H9 (cell line): ENCODE measurements around the gene RPS14. TPM values are rescaled to one million over a fixed set of nuclear protein-coding genes. Genes with fewer than 3 reads are reported as not detected.

Experiments used
- DNase-seq: peaks from one replicate; pipeline ENCODE4 v3.0.0-alpha.2; 2017
- H2AFZ ChIP-seq: one replicate; pipeline ENCODE4 v1.6.1; 2013; ENCODE audit warnings: mild to moderate bottlenecking, low read length, control low read depth, moderate library complexity
- H2AK5ac ChIP-seq: 2 replicates; pipeline ENCODE4 v1.6.1; 2013; ENCODE audit warnings: low read length, control low read depth, mixed read lengths; ENCODE audit not compliant: insufficient read length
- H2BK120ac ChIP-seq: one replicate; pipeline ENCODE4 v1.6.1; 2013; ENCODE audit warnings: low read depth, mild to moderate bottlenecking, low read length, control low read depth, inconsistent platforms; ENCODE audit not compliant: poor library complexity, severe bottlenecking
- H2BK12ac ChIP-seq: 2 replicates; pipeline ENCODE4 v1.6.1; 2013; ENCODE audit warnings: low read length, control low read depth, mixed read lengths, low read depth; ENCODE audit not compliant: insufficient read length
- H2BK15ac ChIP-seq: 2 replicates; pipeline ENCODE4 v1.6.1; 2013; ENCODE audit warnings: low read depth, low read length, control low read depth
- H2BK20ac ChIP-seq: one replicate; pipeline ENCODE4 v1.6.1; 2013; ENCODE audit warnings: low read depth, mild to moderate bottlenecking, low read length, control low read depth, inconsistent platforms; ENCODE audit not compliant: poor library complexity, severe bottlenecking
- H2BK5ac ChIP-seq: 2 replicates; pipeline ENCODE4 v1.6.1; 2013; ENCODE audit warnings: low read length, control low read depth, mixed read lengths; ENCODE audit not compliant: insufficient read length
- H3K14ac ChIP-seq: 2 replicates; pipeline ENCODE4 v1.6.1; 2013; ENCODE audit warnings: low read length, control low read depth; ENCODE audit not compliant: insufficient read depth
- H3K18ac ChIP-seq: 2 replicates; pipeline ENCODE4 v1.6.1; 2013; ENCODE audit warnings: low read depth, mild to moderate bottlenecking, mixed read lengths, low read length, control low read depth; ENCODE audit not compliant: insufficient read length
- H3K23ac ChIP-seq: 2 replicates; pipeline ENCODE4 v1.6.1; 2013; ENCODE audit warnings: low read length, control low read depth, mixed read lengths, low read depth; ENCODE audit not compliant: insufficient read length
- H3K23me2 ChIP-seq: 2 replicates; pipeline ENCODE4 v1.6.1; 2013; ENCODE audit warnings: low read depth, mild to moderate bottlenecking, mixed read lengths, low read length, control low read depth; ENCODE audit not compliant: insufficient read length, poor library complexity, severe bottlenecking
- H3K27ac ChIP-seq: 2 replicates; pipeline ENCODE4 v1.5.1; 2013; ENCODE audit warnings: low read length, control low read depth, mixed read lengths, low read depth; ENCODE audit not compliant: insufficient read length
- H3K27me3 ChIP-seq: 2 replicates; pipeline ENCODE4 v1.6.1; 2013; ENCODE audit warnings: low read length, control low read depth, inconsistent platforms; ENCODE audit not compliant: insufficient read depth
- H3K4ac ChIP-seq: 2 replicates; pipeline ENCODE4 v1.6.1; 2013; ENCODE audit warnings: low read depth, mild to moderate bottlenecking, control low read depth, inconsistent platforms, low read length, moderate library complexity
- H3K4me1 ChIP-seq: 2 replicates; pipeline ENCODE4 v1.6.1; 2013; ENCODE audit warnings: low read length, control low read depth, inconsistent platforms; ENCODE audit not compliant: insufficient read depth
- H3K4me2 ChIP-seq: 2 replicates; pipeline ENCODE4 v1.6.1; 2013; ENCODE audit warnings: low read length, control low read depth, mixed read lengths; ENCODE audit not compliant: insufficient read length, insufficient read depth
- H3K56ac ChIP-seq: 2 replicates; pipeline ENCODE4 v1.6.1; 2013; ENCODE audit warnings: low read depth, mild to moderate bottlenecking, mixed read lengths, low read length, control low read depth; ENCODE audit not compliant: insufficient read length
- H3K79me1 ChIP-seq: 2 replicates; pipeline ENCODE4 v1.6.1; 2013; ENCODE audit warnings: low read depth, mild to moderate bottlenecking, moderate library complexity, low read length, control low read depth, inconsistent platforms; ENCODE audit not compliant: insufficient read depth, poor library complexity, severe bottlenecking
- H3K79me2 ChIP-seq: 2 replicates; pipeline ENCODE4 v1.6.1; 2013; ENCODE audit warnings: low read length, control low read depth, inconsistent platforms; ENCODE audit not compliant: insufficient read depth
- H3K9ac ChIP-seq: 2 replicates; pipeline ENCODE4 v1.6.1; 2013; ENCODE audit warnings: low read length, control low read depth, mixed read lengths; ENCODE audit not compliant: insufficient read length; ENCODE audit errors: extremely low read depth
- H3K9me3 ChIP-seq: one replicate; pipeline ENCODE4 v1.6.1; 2013; ENCODE audit warnings: low read depth, low read length, inconsistent platforms; ENCODE audit not compliant: control insufficient read depth
- H3T11ph ChIP-seq: one replicate; pipeline ENCODE4 v1.6.1; 2013; ENCODE audit warnings: mild to moderate bottlenecking, low read length, control low read depth, inconsistent platforms
- H4K20me1 ChIP-seq: one replicate; pipeline ENCODE4 v1.6.1; 2013; ENCODE audit not compliant: control insufficient read depth, insufficient read length, insufficient read depth
- H4K5ac ChIP-seq: 2 replicates; pipeline ENCODE4 v1.6.1; 2013; ENCODE audit warnings: low read depth, mild to moderate bottlenecking, mixed read lengths, low read length, control low read depth; ENCODE audit not compliant: insufficient read length
- H4K8ac ChIP-seq: replicated peaks from 2 replicates; pipeline ENCODE4 v1.6.1; 2013; ENCODE audit warnings: low read length, control low read depth, mixed read lengths, low read depth; ENCODE audit not compliant: insufficient read length
- H4K91ac ChIP-seq: 2 replicates; pipeline ENCODE4 v1.6.1; 2013; ENCODE audit warnings: low read depth, mild to moderate bottlenecking, moderate library complexity, mixed read lengths, low read length, control low read depth; ENCODE audit not compliant: insufficient read length
- H3K27ac Mint-ChIP-seq, 3 experiments: 2 replicates in 2 of 3; 3 replicates in 1 of 3; pipeline ENCODE4 v1.8.0; 2020 to 2021; ENCODE audit warnings: mixed read lengths in 3 of 3, mild to moderate bottlenecking in 1 of 3, moderate library complexity in 1 of 3
- H3K27me3 Mint-ChIP-seq: 2 replicates; pipeline ENCODE4 v1.8.0; 2021; ENCODE audit warnings: low read depth, mild to moderate bottlenecking, moderate library complexity, mixed read lengths
- H3K36me3 Mint-ChIP-seq, 3 experiments: 2 replicates in 2 of 3; 3 replicates in 1 of 3; pipeline ENCODE4 v1.8.0; 2020 to 2021; ENCODE audit warnings: low read depth in 3 of 3, mixed read lengths in 3 of 3; ENCODE audit not compliant: insufficient read depth in 1 of 3
- H3K4me1 Mint-ChIP-seq, 2 experiments: 2 replicates each; pipeline ENCODE4 v1.8.0; 2020; ENCODE audit warnings: mixed read lengths in 2 of 2
- H3K4me3 Mint-ChIP-seq, 2 experiments: 2 replicates in 1 of 2; 3 replicates in 1 of 2; pipeline ENCODE4 v1.8.0; 2020 to 2021; ENCODE audit warnings: mild to moderate bottlenecking in 2 of 2, mixed read lengths in 2 of 2, moderate library complexity in 1 of 2
- H3K9me3 Mint-ChIP-seq, 2 experiments: 2 replicates in 1 of 2; 3 replicates in 1 of 2; pipeline ENCODE4 v1.8.0; 2020; ENCODE audit warnings: mild to moderate bottlenecking in 2 of 2, mixed read lengths in 2 of 2, moderate library complexity in 1 of 2
- CTCF ChIP-seq: fragments of 200-600 bp; sonication (generic); conservative IDR thresholded peaks from 3 replicates; pipeline ENCODE4 v1.8.0; 2021; ENCODE audit warnings: antibody characterized with exemption, mild to moderate bottlenecking
- WGBS: extraction: QIAGEN DNeasy Blood & Tissue Kit; methylation state at CpG from one replicate; pipeline ENCODE4 v1.1.7; 2013; ENCODE audit warnings: missing lambda C conversion rate, low lambda C conversion rate, mixed read lengths; ENCODE audit not compliant: insufficient read length; ENCODE audit errors: extremely low coverage; 5-methylcytosine and 5-hydroxymethylcytosine counted together
- total RNA-seq: library from RNA; stranded (reverse); gene quantifications from 2 replicates; pipeline ENCODE4 v1.2.1, GENCODE V29; 2021

RPS14 gene
- total RNA-seq, 1 experiment from 2014 or later: 2,533 TPM

- no peak for DNase-seq
- H3K36me3 Mint-ChIP-seq: peaks cover 15 to 25% (median 20%) of the 10 kb centered on the region in 3 experiments
- Histone ChIP-seq H3K4ac (no peak overlapping the region), H2AFZ (no peak overlapping the region), H2AK5ac (no peak overlapping the region), H2BK120ac (no peak overlapping the region), H3K79me2 (no peaks in the 10 kb centered on the region), H3K9ac (no peak overlapping the region), H3K27ac (no peak overlapping the region), H4K5ac (no peak overlapping the region), H3K79me1 (no peaks in the 10 kb centered on the region), H3K27me3 (no peaks in the 10 kb centered on the region), H3K4me1 (peaks cover 2% of the 10 kb centered on the region; the same call in 1 of the 2 replicates), H2BK12ac (no peak overlapping the region), H3K23ac (no peak overlapping the region), H3K23me2 (no peaks in the 10 kb centered on the region), H3K56ac (no peak overlapping the region), H3K9me3 (no peaks in the 10 kb centered on the region), H3K14ac (no peak overlapping the region), H3K4me2 (no peak overlapping the region), H2BK20ac (no peak overlapping the region), H2BK15ac (no peak overlapping the region), H4K91ac (no peak overlapping the region), H4K8ac (no peak overlapping the region), H2BK5ac (no peak overlapping the region), H3T11ph (no peak overlapping the region), H4K20me1 (no peaks in the 10 kb centered on the region), H3K18ac (no peak overlapping the region)
- peaks cover 18% of the 10 kb centered on the region in 2 experiments for H3K4me1 Mint-ChIP-seq
- H3K27ac Mint-ChIP-seq: peak overlapping the region in 1 of 3 experiments; percentile 85; a peak in 1 of 7 replicates
- no peaks in the 10 kb centered on the region; a peak in 2 of 5 replicates for H3K9me3 Mint-ChIP-seq
- no peak overlapping the region for H3K4me3 Mint-ChIP-seq
- WGBS: no CpG with 5 or more reads among the region's 9 CpGs
- no peaks in the 10 kb centered on the region for H3K27me3 Mint-ChIP-seq
- no peak for TF ChIP-seq CTCF
Observed at GRCh38 chr5:150404941-150405816, 44.4 kb downstream of the RPS14 start.
